Stimulated activated naive CD4-positive, alpha-beta T cell (primary cell): ENCODE results near the gene MS4A7.
"Not testable (repeated sequence)": the region's sequence is repeated elsewhere in the genome, so short reads cannot be mapped to it uniquely, and the experiment has no call there.

Source experiments
- DNase-seq, 6 experiments: peaks; one replicate each; lab custom pipeline; 2025; lab: John Stamatoyannopoulos, UW

Gene MS4A7

GRCh38 chr11:60378354-60378753 is at the start of gene MS4A7:
TSS of gene MS4A7 (plus strand) at chr11:60378532. CDS start at chr11:60383142, 4,610 bp downstream.
- no peak for DNase-seq

GRCh38 chr11:60332846-60333245 is 45.5 kb upstream of the MS4A7 start:
- no peak for DNase-seq

- peak; percentile 8 to 50 (median 16) for DNase-seq
These were observed 44.2 kb upstream of the MS4A7 start for GRCh38 chr11:60334005-60334620.

GRCh38 chr11:60336767-60337391 is 41.5 kb upstream of the MS4A7 start:
- DNase-seq = no peak

GRCh38 chr11:60338053-60338452 is 40.3 kb upstream of the MS4A7 start:
- no peak for DNase-seq

GRCh38 chr11:60339356-60339755 is 39.0 kb upstream of the MS4A7 start:
- no peak for DNase-seq

GRCh38 chr11:60343094-60343704 is 35.1 kb upstream of the MS4A7 start:
- peak in 1 of 6 experiments; percentile 2 for DNase-seq

- DNase-seq = no peak
These were observed 34.2 kb upstream of the MS4A7 start for GRCh38 chr11:60344146-60344545.

- no peak for DNase-seq
These were observed 32.8 kb upstream of the MS4A7 start for GRCh38 chr11:60345489-60345888.

- no peak for DNase-seq
These were observed 31.1 kb upstream of the MS4A7 start for GRCh38 chr11:60347084-60347797.

GRCh38 chr11:60348116-60348515 is 30.2 kb upstream of the MS4A7 start:
- no peak for DNase-seq

GRCh38 chr11:60349990-60350389 is 28.3 kb upstream of the MS4A7 start:
- DNase-seq = no peak

- no peak for DNase-seq
These were observed 20.6 kb upstream of the MS4A7 start for GRCh38 chr11:60357771-60358170.

GRCh38 chr11:60360621-60361020 is 17.7 kb upstream of the MS4A7 start:
- no peak for DNase-seq

- DNase-seq = no peak
These were observed 16.1 kb upstream of the MS4A7 start for GRCh38 chr11:60362241-60362640.

GRCh38 chr11:60363542-60364470 is 14.5 kb upstream of the MS4A7 start:
- DNase-seq = peak in 4 of 6 experiments; percentile 2 to 49 (median 38)

GRCh38 chr11:60366262-60366904 is 11.9 kb upstream of the MS4A7 start:
- DNase-seq = not testable (repeated sequence)

- DNase-seq = no peak
These were observed 11.3 kb upstream of the MS4A7 start for GRCh38 chr11:60367009-60367408.

- DNase-seq = no peak
These were observed 10.4 kb upstream of the MS4A7 start for GRCh38 chr11:60367896-60368295.

GRCh38 chr11:60370252-60370810 is 8.0 kb upstream of the MS4A7 start:
- no peak for DNase-seq

GRCh38 chr11:60370811-60371298 is 7.5 kb upstream of the MS4A7 start:
- no peak for DNase-seq
